OCI-LY7 (cell line): ENCODE results near the gene DUOXA1.

Experiments
- CTCF ChIP-seq: fragments of 200-600 bp; sonication (generic); conservative IDR thresholded peaks from 2 replicates; pipeline ENCODE4 v1.5.1; 2014; ENCODE audit warnings: mild to moderate bottlenecking, antibody characterized with exemption, low read length, moderate library complexity, mixed read lengths
- EZH2phosphoT487 ChIP-seq: fragments of 200-600 bp; sonication (generic); IDR thresholded peaks from 2 replicates; pipeline ENCODE4 v1.6.1; 2018; ENCODE audit warnings: low read depth, borderline replicate concordance, mild to moderate bottlenecking, mixed run types, antibody characterized with exemption, low read length, moderate library complexity, mixed read lengths

GRCh38 chr15:45102226-45102625, 27.5 kb downstream of the DUOXA1 start:
- TF ChIP-seq CTCF (no peak), EZH2phosphoT487 (no peak)
